H9 (cell line): Measurements from ENCODE around the gene ANGPTL8. TPM values are rescaled to one million over a fixed set of nuclear protein-coding genes. Genes with fewer than 3 reads are reported as not detected.

ENCODE experiments used
- DNase-seq: peaks from one replicate; pipeline ENCODE4 v3.0.0-alpha.2; 2017
- H2AFZ ChIP-seq: one replicate; pipeline ENCODE4 v1.6.1; 2013; ENCODE audit warnings: mild to moderate bottlenecking, low read length, control low read depth, moderate library complexity
- H2AK5ac ChIP-seq: 2 replicates; pipeline ENCODE4 v1.6.1; 2013; ENCODE audit warnings: low read length, control low read depth, mixed read lengths; ENCODE audit not compliant: insufficient read length
- H2BK120ac ChIP-seq: one replicate; pipeline ENCODE4 v1.6.1; 2013; ENCODE audit warnings: low read depth, mild to moderate bottlenecking, low read length, control low read depth, inconsistent platforms; ENCODE audit not compliant: poor library complexity, severe bottlenecking
- H2BK12ac ChIP-seq: 2 replicates; pipeline ENCODE4 v1.6.1; 2013; ENCODE audit warnings: low read length, control low read depth, mixed read lengths, low read depth; ENCODE audit not compliant: insufficient read length
- H2BK15ac ChIP-seq: 2 replicates; pipeline ENCODE4 v1.6.1; 2013; ENCODE audit warnings: low read depth, low read length, control low read depth
- H2BK20ac ChIP-seq: one replicate; pipeline ENCODE4 v1.6.1; 2013; ENCODE audit warnings: low read depth, mild to moderate bottlenecking, low read length, control low read depth, inconsistent platforms; ENCODE audit not compliant: poor library complexity, severe bottlenecking
- H2BK5ac ChIP-seq: 2 replicates; pipeline ENCODE4 v1.6.1; 2013; ENCODE audit warnings: low read length, control low read depth, mixed read lengths; ENCODE audit not compliant: insufficient read length
- H3K14ac ChIP-seq: 2 replicates; pipeline ENCODE4 v1.6.1; 2013; ENCODE audit warnings: low read length, control low read depth; ENCODE audit not compliant: insufficient read depth
- H3K18ac ChIP-seq: 2 replicates; pipeline ENCODE4 v1.6.1; 2013; ENCODE audit warnings: low read depth, mild to moderate bottlenecking, mixed read lengths, low read length, control low read depth; ENCODE audit not compliant: insufficient read length
- H3K23ac ChIP-seq: 2 replicates; pipeline ENCODE4 v1.6.1; 2013; ENCODE audit warnings: low read length, control low read depth, mixed read lengths, low read depth; ENCODE audit not compliant: insufficient read length
- H3K23me2 ChIP-seq: 2 replicates; pipeline ENCODE4 v1.6.1; 2013; ENCODE audit warnings: low read depth, mild to moderate bottlenecking, mixed read lengths, low read length, control low read depth; ENCODE audit not compliant: insufficient read length, poor library complexity, severe bottlenecking
- H3K27ac ChIP-seq: 2 replicates; pipeline ENCODE4 v1.5.1; 2013; ENCODE audit warnings: low read length, control low read depth, mixed read lengths, low read depth; ENCODE audit not compliant: insufficient read length
- H3K27me3 ChIP-seq: 2 replicates; pipeline ENCODE4 v1.6.1; 2013; ENCODE audit warnings: low read length, control low read depth, inconsistent platforms; ENCODE audit not compliant: insufficient read depth
- H3K4ac ChIP-seq: 2 replicates; pipeline ENCODE4 v1.6.1; 2013; ENCODE audit warnings: low read depth, mild to moderate bottlenecking, control low read depth, inconsistent platforms, low read length, moderate library complexity
- H3K4me1 ChIP-seq: 2 replicates; pipeline ENCODE4 v1.6.1; 2013; ENCODE audit warnings: low read length, control low read depth, inconsistent platforms; ENCODE audit not compliant: insufficient read depth
- H3K4me2 ChIP-seq: 2 replicates; pipeline ENCODE4 v1.6.1; 2013; ENCODE audit warnings: low read length, control low read depth, mixed read lengths; ENCODE audit not compliant: insufficient read length, insufficient read depth
- H3K56ac ChIP-seq: 2 replicates; pipeline ENCODE4 v1.6.1; 2013; ENCODE audit warnings: low read depth, mild to moderate bottlenecking, mixed read lengths, low read length, control low read depth; ENCODE audit not compliant: insufficient read length
- H3K79me1 ChIP-seq: 2 replicates; pipeline ENCODE4 v1.6.1; 2013; ENCODE audit warnings: low read depth, mild to moderate bottlenecking, moderate library complexity, low read length, control low read depth, inconsistent platforms; ENCODE audit not compliant: insufficient read depth, poor library complexity, severe bottlenecking
- H3K79me2 ChIP-seq: 2 replicates; pipeline ENCODE4 v1.6.1; 2013; ENCODE audit warnings: low read length, control low read depth, inconsistent platforms; ENCODE audit not compliant: insufficient read depth
- H3K9ac ChIP-seq: 2 replicates; pipeline ENCODE4 v1.6.1; 2013; ENCODE audit warnings: low read length, control low read depth, mixed read lengths; ENCODE audit not compliant: insufficient read length; ENCODE audit errors: extremely low read depth
- H3K9me3 ChIP-seq: one replicate; pipeline ENCODE4 v1.6.1; 2013; ENCODE audit warnings: low read depth, low read length, inconsistent platforms; ENCODE audit not compliant: control insufficient read depth
- H3T11ph ChIP-seq: one replicate; pipeline ENCODE4 v1.6.1; 2013; ENCODE audit warnings: mild to moderate bottlenecking, low read length, control low read depth, inconsistent platforms
- H4K20me1 ChIP-seq: one replicate; pipeline ENCODE4 v1.6.1; 2013; ENCODE audit not compliant: control insufficient read depth, insufficient read length, insufficient read depth
- H4K5ac ChIP-seq: 2 replicates; pipeline ENCODE4 v1.6.1; 2013; ENCODE audit warnings: low read depth, mild to moderate bottlenecking, mixed read lengths, low read length, control low read depth; ENCODE audit not compliant: insufficient read length
- H4K8ac ChIP-seq: replicated peaks from 2 replicates; pipeline ENCODE4 v1.6.1; 2013; ENCODE audit warnings: low read length, control low read depth, mixed read lengths, low read depth; ENCODE audit not compliant: insufficient read length
- H4K91ac ChIP-seq: 2 replicates; pipeline ENCODE4 v1.6.1; 2013; ENCODE audit warnings: low read depth, mild to moderate bottlenecking, moderate library complexity, mixed read lengths, low read length, control low read depth; ENCODE audit not compliant: insufficient read length
- H3K27ac Mint-ChIP-seq, 3 experiments: 2 replicates in 2 of 3; 3 replicates in 1 of 3; pipeline ENCODE4 v1.8.0; 2020 to 2021; ENCODE audit warnings: mixed read lengths in 3 of 3, mild to moderate bottlenecking in 1 of 3, moderate library complexity in 1 of 3
- H3K27me3 Mint-ChIP-seq: 2 replicates; pipeline ENCODE4 v1.8.0; 2021; ENCODE audit warnings: low read depth, mild to moderate bottlenecking, moderate library complexity, mixed read lengths
- H3K36me3 Mint-ChIP-seq, 3 experiments: 2 replicates in 2 of 3; 3 replicates in 1 of 3; pipeline ENCODE4 v1.8.0; 2020 to 2021; ENCODE audit warnings: low read depth in 3 of 3, mixed read lengths in 3 of 3; ENCODE audit not compliant: insufficient read depth in 1 of 3
- H3K4me1 Mint-ChIP-seq, 2 experiments: 2 replicates each; pipeline ENCODE4 v1.8.0; 2020; ENCODE audit warnings: mixed read lengths in 2 of 2
- H3K4me3 Mint-ChIP-seq, 2 experiments: 2 replicates in 1 of 2; 3 replicates in 1 of 2; pipeline ENCODE4 v1.8.0; 2020 to 2021; ENCODE audit warnings: mild to moderate bottlenecking in 2 of 2, mixed read lengths in 2 of 2, moderate library complexity in 1 of 2
- H3K9me3 Mint-ChIP-seq, 2 experiments: 2 replicates in 1 of 2; 3 replicates in 1 of 2; pipeline ENCODE4 v1.8.0; 2020; ENCODE audit warnings: mild to moderate bottlenecking in 2 of 2, mixed read lengths in 2 of 2, moderate library complexity in 1 of 2
- CTCF ChIP-seq: fragments of 200-600 bp; sonication (generic); conservative IDR thresholded peaks from 3 replicates; pipeline ENCODE4 v1.8.0; 2021; ENCODE audit warnings: antibody characterized with exemption, mild to moderate bottlenecking
- WGBS: extraction: QIAGEN DNeasy Blood & Tissue Kit; methylation state at CpG from one replicate; pipeline ENCODE4 v1.1.7; 2013; ENCODE audit warnings: missing lambda C conversion rate, low lambda C conversion rate, mixed read lengths; ENCODE audit not compliant: insufficient read length; ENCODE audit errors: extremely low coverage; 5-methylcytosine and 5-hydroxymethylcytosine counted together
- total RNA-seq: library from RNA; stranded (reverse); gene quantifications from 2 replicates; pipeline ENCODE4 v1.2.1, GENCODE V29; 2021

The ANGPTL8 gene
- total RNA-seq, 1 experiment from 2014 or later = not detected

- H3K79me2 ChIP-seq = no peaks in the 10 kb centered on the region
- H4K8ac ChIP-seq = no peak overlapping the region
- no peak overlapping the region for H3T11ph ChIP-seq
- no peak overlapping the region for H2BK15ac ChIP-seq
- Mint-ChIP-seq H3K36me3 (peaks cover 0 to 10% (median 2%) of the 10 kb centered on the region in 3 experiments; a peak in 5 of 7 replicates), H3K4me3 (no peak overlapping the region), H3K4me1 (peaks cover 13 to 16% of the 10 kb centered on the region in 2 experiments), H3K27me3 (peaks cover 12% of the 10 kb centered on the region), H3K9me3 (peaks cover 20 to 23% of the 10 kb centered on the region in 2 experiments), H3K27ac (no peak overlapping the region)
- H3K23ac ChIP-seq = no peak overlapping the region
- DNase-seq = no peak
- no peak overlapping the region for H3K4ac ChIP-seq
- no peaks in the 10 kb centered on the region for H4K20me1 ChIP-seq
- H3K79me1 ChIP-seq = no peaks in the 10 kb centered on the region
- H3K27me3 ChIP-seq = no peaks in the 10 kb centered on the region
- H2AFZ ChIP-seq = no peak overlapping the region
- no peak overlapping the region for H2BK20ac ChIP-seq
- no peaks in the 10 kb centered on the region for H3K9me3 ChIP-seq
- no peak for TF ChIP-seq CTCF
- no peak overlapping the region for H3K9ac ChIP-seq
- no peak overlapping the region for H3K4me2 ChIP-seq
- no peak overlapping the region for H2AK5ac ChIP-seq
- no CpG with 5 or more reads among the region's 5 CpGs for WGBS
- H3K14ac ChIP-seq = no peak overlapping the region
- no peak overlapping the region for H4K5ac ChIP-seq
- H3K56ac ChIP-seq = no peak overlapping the region
- H3K18ac ChIP-seq = no peak overlapping the region
- no peaks in the 10 kb centered on the region for H3K4me1 ChIP-seq
- no peak overlapping the region for H2BK12ac ChIP-seq
- H3K23me2 ChIP-seq = no peaks in the 10 kb centered on the region
- no peak overlapping the region for H2BK5ac ChIP-seq
- no peak overlapping the region for H2BK120ac ChIP-seq
- H3K27ac ChIP-seq = no peak overlapping the region
- H4K91ac ChIP-seq = no peak overlapping the region
These were observed 40.3 kb downstream of the ANGPTL8 start for GRCh38 chr19:11279505-11280236.
